WTC11 (cell line): ENCODE measurements around the gene WWOX.

Experiments used
- AFF4 ChIP-seq: sonication (generic); formaldehyde crosslinking; IDR thresholded peaks from 2 replicates; pipeline ENCODE4 v1.8.1; 2023; ENCODE audit warnings: mild to moderate bottlenecking, missing genetic modification reagents, borderline replicate concordance
- ARID4B ChIP-seq: sonication (generic); formaldehyde crosslinking; IDR thresholded peaks from 2 replicates; pipeline ENCODE4 v1.8.0; 2023; ENCODE audit warnings: missing genetic modification reagents, mild to moderate bottlenecking, borderline replicate concordance
- ATF3 ChIP-seq: sonication (generic); formaldehyde crosslinking; conservative IDR thresholded peaks from 2 replicates; pipeline ENCODE4 v1.8.1; 2022; ENCODE audit warnings: mild to moderate bottlenecking, missing genetic modification reagents
- CTCF ChIP-seq: fragments of 200-600 bp; IDR thresholded peaks from 2 replicates; pipeline ENCODE4 v1.8.0; 2022; ENCODE audit warnings: antibody characterized with exemption
- ESRRA ChIP-seq: sonication (generic); formaldehyde crosslinking; IDR thresholded peaks from 2 replicates; pipeline ENCODE4 v1.8.1; 2022; ENCODE audit warnings: mild to moderate bottlenecking, missing genetic modification reagents, borderline replicate concordance
- SP1 ChIP-seq: sonication (generic); formaldehyde crosslinking; conservative IDR thresholded peaks from 2 replicates; pipeline ENCODE4 v1.8.1; 2022; ENCODE audit warnings: missing genetic modification reagents
- ZNF416 ChIP-seq: fragments of 250-450 bp; sonication (Bioruptor Pico); IDR thresholded peaks from 2 replicates; pipeline ENCODE4 v1.9.0; 2021; ENCODE audit warnings: mild to moderate bottlenecking, inconsistent platforms

GRCh38 chr16:78249056-78249455, 149.6 kb downstream of the WWOX start:
- TF ChIP-seq CTCF (no peak), ZNF416 (CRISPR knock-in tag) (no peak), ATF3 (CRISPR knock-in tag) (no peak), SP1 (no peak), ARID4B (no peak), ESRRA (CRISPR knock-in tag) (no peak), AFF4 (CRISPR knock-in tag) (no peak)
